H1 (cell line): ENCODE measurements around the gene REPS2. TPM values are rescaled to one million over a fixed set of nuclear protein-coding genes. Genes with fewer than 3 reads are reported as not detected.

Source experiments
- CTCF ChIA-PET: fragments of 300-600 bp; sonication (Branson Sonifier 250); formaldehyde crosslinking; loops from one replicate; lab custom pipeline; 2021; ENCODE audit not compliant: partially characterized antibody; lab: Charles Lee
- POLR2A ChIA-PET: fragments of 300-600 bp; sonication (Branson Sonifier 250); formaldehyde crosslinking; loops from one replicate; lab custom pipeline; 2021; ENCODE audit warnings: inconsistent platforms; ENCODE audit not compliant: partially characterized antibody; lab: Charles Lee
- DNase-seq, 2 experiments: peaks; one replicate each; pipeline versions ENCODE4 v3.0.0 to v3.0.0-alpha.2; 2010 to 2022; ENCODE audit warnings: low spot score in 2 of 2, low read depth in 1 of 2, mixed read lengths in 1 of 2
- FAIRE-seq: peaks from 2 replicates; lab custom pipeline; 2011; peaks lifted over from hg19 to GRCh38; lab: Jason Lieb, UNC
- H2AFZ ChIP-seq: 2 replicates; pipeline ENCODE4 v1.8.1; 2012; ENCODE audit warnings: low read length, inconsistent platforms
- H2AK5ac ChIP-seq: 2 replicates; pipeline ENCODE4 v1.6.1; 2013; ENCODE audit warnings: low read depth, low read length
- H2BK120ac ChIP-seq: replicated peaks from 2 replicates; pipeline ENCODE3; 2013; ENCODE audit warnings: low read depth, low read length, inconsistent platforms
- H2BK12ac ChIP-seq: 2 replicates; pipeline ENCODE4 v1.6.1; 2013; ENCODE audit warnings: low read depth, low read length
- H2BK15ac ChIP-seq: 2 replicates; pipeline ENCODE4 v1.6.1; 2013; ENCODE audit warnings: low read length
- H2BK20ac ChIP-seq: 2 replicates; pipeline ENCODE4 v1.6.1; 2013; ENCODE audit warnings: low read length
- H2BK5ac ChIP-seq: 2 replicates; pipeline ENCODE4 v1.6.1; 2013; ENCODE audit warnings: low read depth, low read length
- H3K14ac ChIP-seq: 2 replicates; pipeline ENCODE4 v1.6.1; 2013; ENCODE audit warnings: inconsistent platforms; ENCODE audit not compliant: insufficient read length
- H3K18ac ChIP-seq: 2 replicates; pipeline ENCODE4 v1.6.1; 2013; ENCODE audit warnings: low read length; ENCODE audit errors: extremely low read depth
- H3K23ac ChIP-seq: 2 replicates; pipeline ENCODE4 v1.6.1; 2013; ENCODE audit warnings: inconsistent platforms; ENCODE audit not compliant: insufficient read length
- H3K23me2 ChIP-seq: 2 replicates; pipeline ENCODE4 v1.6.1; 2013; ENCODE audit warnings: low read depth, low read length
- H3K27ac ChIP-seq: 2 replicates; pipeline ENCODE4 v1.6.1; 2011; ENCODE audit warnings: low read depth, low read length, inconsistent platforms
- H3K27me3 ChIP-seq, 4 experiments: replicated peaks in 1 of 4; 1 replicate in 1 of 4; 2 replicates in 3 of 4; pipeline versions ENCODE4 v1.6.1 to v1.8.1; 2011 to 2013; ENCODE audit warnings: low read length in 3 of 4, mild to moderate bottlenecking in 3 of 4, inconsistent platforms in 2 of 4, mixed read lengths in 2 of 4, moderate library complexity in 1 of 4; ENCODE audit not compliant: control insufficient read depth in 3 of 4, insufficient read depth in 3 of 4; ENCODE audit errors: extremely low read depth in 1 of 4
- H3K36me3 ChIP-seq, 4 experiments: 2 replicates each; pipeline versions ENCODE4 v1.6.1 to v1.8.1; 2011 to 2013; ENCODE audit warnings: mild to moderate bottlenecking in 4 of 4, low read length in 3 of 4, moderate library complexity in 2 of 4, control low read depth in 1 of 4, inconsistent platforms in 1 of 4; ENCODE audit not compliant: insufficient read depth in 4 of 4, control insufficient read depth in 2 of 4
- H3K4ac ChIP-seq: replicated peaks from 2 replicates; pipeline ENCODE3; 2013; ENCODE audit warnings: low read length, low read depth, mixed read lengths, inconsistent platforms; ENCODE audit not compliant: insufficient read length
- H3K4me1 ChIP-seq, 4 experiments: replicated peaks in 1 of 4; 1 replicate in 1 of 4; 2 replicates in 3 of 4; pipeline versions ENCODE4 v1.6.1 to v1.8.1; 2011 to 2013; ENCODE audit warnings: low read length in 3 of 4, inconsistent platforms in 2 of 4, mixed read lengths in 1 of 4; ENCODE audit not compliant: insufficient read depth in 4 of 4, control insufficient read depth in 3 of 4
- H3K4me2 ChIP-seq, 2 experiments: 2 replicates each; pipeline versions ENCODE4 v1.6.1 to v1.8.1; 2011 to 2013; ENCODE audit warnings: low read depth in 2 of 2, low read length in 2 of 2, control low read depth in 1 of 2, inconsistent platforms in 1 of 2, mild to moderate bottlenecking in 1 of 2; ENCODE audit not compliant: insufficient read depth in 1 of 2
- H3K4me3 ChIP-seq, 4 experiments: fragments of 200-600, 300-600 bp in 1 of 4; sonication (generic), shearing (Covaris generic), sonication (Bioruptor Twin) in 1 of 4; 2 replicates each; pipeline versions ENCODE4 v1.5.1 to v1.8.1; 2011 to 2016; ENCODE audit warnings: low read length in 4 of 4, low read depth in 3 of 4, control low read depth in 2 of 4, inconsistent platforms in 2 of 4, mild to moderate bottlenecking in 2 of 4, mixed read lengths in 1 of 4, moderate library complexity in 1 of 4; ENCODE audit not compliant: insufficient read depth in 2 of 4; ENCODE audit errors: extremely low read depth in 1 of 4
- H3K56ac ChIP-seq: replicated peaks from 2 replicates; pipeline ENCODE3; 2013; ENCODE audit warnings: low read depth, mild to moderate bottlenecking, mixed read lengths, low read length, inconsistent platforms; ENCODE audit not compliant: insufficient read length
- H3K79me1 ChIP-seq: 2 replicates; pipeline ENCODE4 v1.6.1; 2013; ENCODE audit warnings: low read depth, low read length, control low read depth
- H3K79me2 ChIP-seq, 2 experiments: 2 replicates each; pipeline versions ENCODE4 v1.6.1 to v1.8.1; 2012 to 2013; ENCODE audit warnings: low read length in 2 of 2, mild to moderate bottlenecking in 2 of 2, inconsistent platforms in 1 of 2; ENCODE audit not compliant: insufficient read depth in 2 of 2, control insufficient read depth in 1 of 2
- H3K9ac ChIP-seq, 4 experiments: replicated peaks in 1 of 4; 1 replicate in 1 of 4; 2 replicates in 3 of 4; pipeline versions ENCODE4 v1.6.1 to v1.8.1; 2011 to 2013; ENCODE audit warnings: low read depth in 3 of 4, low read length in 3 of 4, control low read depth in 2 of 4, mild to moderate bottlenecking in 2 of 4, moderate library complexity in 2 of 4, inconsistent platforms in 1 of 4; ENCODE audit errors: extremely low read depth in 1 of 4
- H3K9me3 ChIP-seq, 2 experiments: 2 replicates each; pipeline versions ENCODE4 v1.6.1 to v1.8.1; 2012 to 2013; ENCODE audit warnings: mild to moderate bottlenecking in 2 of 2, moderate library complexity in 2 of 2, control low read depth in 1 of 2, inconsistent platforms in 1 of 2, low read depth in 1 of 2, low read length in 1 of 2, mixed read lengths in 1 of 2; ENCODE audit not compliant: insufficient read depth in 2 of 2
- H4K20me1 ChIP-seq, 2 experiments: replicated peaks in 1 of 2; 2 replicates each; pipeline versions ENCODE3 to v1.8.1; 2011 to 2013; ENCODE audit warnings: inconsistent platforms in 2 of 2, low read length in 2 of 2, mild to moderate bottlenecking in 1 of 2; ENCODE audit not compliant: insufficient read depth in 2 of 2, control insufficient read depth in 1 of 2
- H4K5ac ChIP-seq: 2 replicates; pipeline ENCODE4 v1.6.1; 2013; ENCODE audit warnings: low read length, low read depth, mixed read lengths, inconsistent platforms; ENCODE audit not compliant: insufficient read length
- H4K8ac ChIP-seq: 2 replicates; pipeline ENCODE4 v1.8.0; 2013; ENCODE audit warnings: mild to moderate bottlenecking, moderate library complexity, low read length, inconsistent platforms; ENCODE audit not compliant: insufficient read depth; ENCODE audit errors: extremely low read depth
- H4K91ac ChIP-seq: replicated peaks from 2 replicates; pipeline ENCODE3; 2013; ENCODE audit warnings: low read length, mixed read lengths, inconsistent platforms; ENCODE audit not compliant: insufficient read length
- CHD1 ChIP-seq: IDR thresholded peaks from 2 replicates; pipeline ENCODE4 v1.6.1; 2012; ENCODE audit warnings: low read depth, low read length, improper control_type of control experiment
- GABPA ChIP-seq: IDR thresholded peaks from 2 replicates; pipeline ENCODE4 v1.6.1; 2011; ENCODE audit warnings: mild to moderate bottlenecking, low read length, moderate library complexity, borderline replicate concordance; ENCODE audit not compliant: insufficient read depth
- KDM4A ChIP-seq: IDR thresholded peaks from one replicate; pipeline ENCODE4 v1.7.1; 2012; ENCODE audit warnings: low read depth, mild to moderate bottlenecking, moderate library complexity, low read length, inconsistent platforms; ENCODE audit not compliant: severe bottlenecking
- POLR2A ChIP-seq, 2 experiments: IDR thresholded peaks; 1 replicate in 1 of 2; 2 replicates in 1 of 2; pipeline ENCODE4 v1.6.1; 2011; ENCODE audit warnings: low read depth in 2 of 2, low read length in 2 of 2, mild to moderate bottlenecking in 2 of 2; ENCODE audit errors: control extremely low read depth in 1 of 2
- WGBS, 2 experiments: shearing (Covaris generic) in 1 of 2; methylation state at CpG; one replicate each; pipeline versions ENCODE4 v1.1.6 to v1.1.7; 2013 to 2015; ENCODE audit warnings: low lambda C conversion rate in 2 of 2, mixed read lengths in 2 of 2, inconsistent platforms in 1 of 2, low coverage in 1 of 2, missing lambda C conversion rate in 1 of 2; ENCODE audit not compliant: insufficient replicate concordance in 2 of 2, insufficient coverage in 1 of 2, insufficient read length in 1 of 2; ENCODE audit errors: extremely low coverage in 1 of 2, missing lambda C conversion rate in 1 of 2; 5-methylcytosine and 5-hydroxymethylcytosine counted together
- polyA plus RNA-seq, 7 experiments: library from polyadenylated mRNA; depleted of rRNA in 3 of 7; stranded (reverse) in 5 of 7; unstranded in 2 of 7; fragments of >200 nt in 5 of 7; fragments of 200-250 nt in 2 of 7; gene quantifications; 1 replicate in 5 of 7; 2 replicates in 1 of 7; 4 replicates in 1 of 7; pipeline versions ENCODE4 v1.2.1 to v1.2.3, GENCODE V29; 2011 to 2013; ENCODE audit warnings: missing spikeins in 2 of 7, mixed read lengths in 2 of 7
- total RNA-seq: library from RNA; stranded (reverse); fragmentation: NEBNext Ultra II Directional; extraction: Animal tissue kit (Norgen Biotek cat#: 25700); gene quantifications from 2 replicates; pipeline ENCODE4 v1.2.1, GENCODE V29; 2021

Gene REPS2
- total and polyA plus RNA-seq, 2 of the 8 experiments (the other 6 are each of a cell fraction or from before 2014, with no cell fraction given), result 0.79 to 4.3 TPM

DNA sequence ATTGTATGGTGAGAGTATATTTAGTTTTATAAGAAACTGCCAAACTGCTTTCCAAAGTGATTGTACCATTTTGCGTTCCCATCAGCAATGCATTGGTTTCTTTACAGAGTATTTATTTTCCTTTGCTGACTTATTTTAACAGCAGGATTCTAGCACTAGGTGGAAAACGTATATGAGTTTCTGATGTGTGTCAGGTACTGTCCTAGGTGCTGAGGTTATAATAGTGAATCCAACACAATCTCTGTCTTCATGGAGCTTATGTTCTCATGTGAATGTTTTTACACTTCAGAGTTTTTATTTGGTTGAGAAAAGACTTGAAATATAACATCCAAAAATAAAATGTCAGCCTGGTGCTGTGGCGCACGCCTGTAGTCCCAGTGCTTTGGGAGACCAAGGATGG, 4.0 kb downstream of the REPS2 start:
- CTCF ChIA-PET, result no interaction called here
- no peak overlapping the region for H2AFZ ChIP-seq
- H3K18ac ChIP-seq, result no peak overlapping the region
- no peaks in the 10 kb centered on the region for H3K4me1 ChIP-seq
- peaks cover 0 to 12% (median 5%) of the 10 kb centered on the region in 4 experiments; a peak in 4 of 7 replicates for H3K27me3 ChIP-seq
- no peak overlapping the region for H2BK15ac ChIP-seq
- no peak overlapping the region for H2BK20ac ChIP-seq
- H2BK5ac ChIP-seq, result no peak overlapping the region
- H3K36me3 ChIP-seq, result no peaks in the 10 kb centered on the region
- no peaks in the 10 kb centered on the region for H3K79me1 ChIP-seq
- H3K23me2 ChIP-seq, result peaks cover 4% of the 10 kb centered on the region; the same call in 1 of the 2 replicates
- H3K14ac ChIP-seq, result no peak overlapping the region
- H3K23ac ChIP-seq, result no peak overlapping the region
- WGBS, 2 experiments, result 83% methylated on average over 2 of the region's 4 CpGs; no CpG with 5 or more reads in 1 of the 2 experiments
- DNase-seq (no peak), FAIRE-seq (no peak)
- H4K20me1 ChIP-seq, result no peaks in the 10 kb centered on the region
- H2BK12ac ChIP-seq, result no peak overlapping the region
- no peak overlapping the region for H4K91ac ChIP-seq
- no peak overlapping the region for H3K4me2 ChIP-seq
- no peak for TF ChIP-seq POLR2A (IDR thresholded peaks at IDR 0.05; ENCODE audit: control extremely low read depth in 1 of 2, low read depth in 2 of 2, low read length in 2 of 2)
- no peak for TF ChIP-seq CHD1
- no peak for TF ChIP-seq KDM4A
- no peak for TF ChIP-seq GABPA
- H3K9ac ChIP-seq, result no peak overlapping the region
- H3K9me3 ChIP-seq, result no peaks in the 10 kb centered on the region
- H3K27ac ChIP-seq, result no peak overlapping the region
- no peak overlapping the region for H4K8ac ChIP-seq
- no peak overlapping the region for H3K4ac ChIP-seq
- POLR2A ChIA-PET, result no interaction called here
- no peak overlapping the region for H2BK120ac ChIP-seq
- no peak overlapping the region for H4K5ac ChIP-seq
- H3K56ac ChIP-seq, result no peak overlapping the region
- H3K79me2 ChIP-seq, result no peaks in the 10 kb centered on the region
- no peak overlapping the region for H2AK5ac ChIP-seq
- H3K4me3 ChIP-seq, result no peak overlapping the region
